Astrocyte (in vitro differentiated cells and primary cell): ENCODE results near the gene ADAMTSL2. TPM values are rescaled to one million over a fixed set of nuclear protein-coding genes. Genes with fewer than 3 reads are reported as not detected.

Source experiments
- DNase-seq: peaks from one replicate; pipeline ENCODE4 v3.0.0-alpha.2; 2010; ENCODE audit warnings: low read depth
- FAIRE-seq: peaks from 2 replicates; lab custom pipeline; 2011; peaks lifted over from hg19 to GRCh38; lab: Jason Lieb, UNC
- H2AFZ ChIP-seq: 2 replicates; pipeline ENCODE4 v1.6.0; 2012; ENCODE audit warnings: low read depth, low read length, inconsistent platforms
- H3K27ac ChIP-seq: 2 replicates; pipeline ENCODE4 v1.5.1; 2011; ENCODE audit warnings: low read depth, low read length, inconsistent platforms
- H3K27me3 ChIP-seq: 2 replicates; pipeline ENCODE4 v1.6.0; 2011; ENCODE audit warnings: low read length, inconsistent platforms; ENCODE audit not compliant: insufficient read depth
- H3K36me3 ChIP-seq: 2 replicates; pipeline ENCODE4 v1.5.1; 2011; ENCODE audit warnings: low read length, inconsistent platforms; ENCODE audit not compliant: insufficient read depth
- H3K4me1 ChIP-seq: 2 replicates; pipeline ENCODE4 v1.5.1; 2011; ENCODE audit warnings: low read length, inconsistent platforms; ENCODE audit not compliant: insufficient read depth
- H3K4me2 ChIP-seq: 2 replicates; pipeline ENCODE4 v1.6.0; 2012; ENCODE audit warnings: low read length, inconsistent platforms
- H3K4me3 ChIP-seq: 2 replicates; pipeline ENCODE4 v1.5.1; 2011; ENCODE audit warnings: low read depth, mild to moderate bottlenecking, low read length, inconsistent platforms; ENCODE audit not compliant: insufficient read depth
- H3K79me2 ChIP-seq: 2 replicates; pipeline ENCODE4 v1.6.0; 2012; ENCODE audit warnings: mild to moderate bottlenecking, low read length, inconsistent platforms; ENCODE audit not compliant: insufficient read depth
- H3K9ac ChIP-seq: 2 replicates; pipeline ENCODE4 v1.6.0; 2012; ENCODE audit warnings: mild to moderate bottlenecking, low read length, inconsistent platforms
- H3K9me3 ChIP-seq: 2 replicates; pipeline ENCODE4 v1.5.1; 2012; ENCODE audit warnings: low read depth, mild to moderate bottlenecking, low read length, inconsistent platforms; ENCODE audit not compliant: insufficient read depth
- H4K20me1 ChIP-seq: 2 replicates; pipeline ENCODE4 v1.6.0; 2012; ENCODE audit warnings: low read length, inconsistent platforms; ENCODE audit not compliant: insufficient read depth
- H3K27ac Mint-ChIP-seq: one replicate; pipeline ENCODE4 v1.8.0; 2021; ENCODE audit warnings: mild to moderate bottlenecking, mixed read lengths; ENCODE audit not compliant: unreplicated experiment
- H3K27me3 Mint-ChIP-seq: one replicate; pipeline ENCODE4 v1.8.0; 2021; ENCODE audit warnings: low read depth, mixed read lengths; ENCODE audit not compliant: unreplicated experiment
- H3K36me3 Mint-ChIP-seq: one replicate; pipeline ENCODE4 v1.8.0; 2021; ENCODE audit warnings: low read depth, mixed read lengths; ENCODE audit not compliant: unreplicated experiment
- H3K4me1 Mint-ChIP-seq: one replicate; pipeline ENCODE4 v1.8.0; 2021; ENCODE audit warnings: low read depth, mixed read lengths; ENCODE audit not compliant: unreplicated experiment
- H3K4me3 Mint-ChIP-seq: one replicate; pipeline ENCODE4 v1.8.0; 2021; ENCODE audit warnings: mild to moderate bottlenecking, moderate library complexity, mixed read lengths; ENCODE audit not compliant: unreplicated experiment
- H3K9me3 Mint-ChIP-seq: one replicate; pipeline ENCODE4 v1.8.0; 2021; ENCODE audit warnings: mild to moderate bottlenecking, mixed read lengths; ENCODE audit not compliant: unreplicated experiment
- CTCF ChIP-seq: IDR thresholded peaks from 2 replicates; pipeline ENCODE4 v1.5.1; 2011; ENCODE audit warnings: low read depth, mild to moderate bottlenecking, inconsistent platforms, low read length, moderate library complexity; ENCODE audit not compliant: insufficient read depth
- EZH2 ChIP-seq: IDR thresholded peaks from 2 replicates; pipeline ENCODE4 v1.6.1; 2012; ENCODE audit warnings: mild to moderate bottlenecking, low read length, inconsistent platforms; ENCODE audit not compliant: insufficient read depth
- total RNA-seq: library from RNA; stranded (reverse); gene quantifications from 2 replicates; pipeline ENCODE4 v1.2.1, GENCODE V29; 2021

Gene ADAMTSL2
- total RNA-seq, 1 donor from 2014 or later = 0.52 TPM

DNA sequence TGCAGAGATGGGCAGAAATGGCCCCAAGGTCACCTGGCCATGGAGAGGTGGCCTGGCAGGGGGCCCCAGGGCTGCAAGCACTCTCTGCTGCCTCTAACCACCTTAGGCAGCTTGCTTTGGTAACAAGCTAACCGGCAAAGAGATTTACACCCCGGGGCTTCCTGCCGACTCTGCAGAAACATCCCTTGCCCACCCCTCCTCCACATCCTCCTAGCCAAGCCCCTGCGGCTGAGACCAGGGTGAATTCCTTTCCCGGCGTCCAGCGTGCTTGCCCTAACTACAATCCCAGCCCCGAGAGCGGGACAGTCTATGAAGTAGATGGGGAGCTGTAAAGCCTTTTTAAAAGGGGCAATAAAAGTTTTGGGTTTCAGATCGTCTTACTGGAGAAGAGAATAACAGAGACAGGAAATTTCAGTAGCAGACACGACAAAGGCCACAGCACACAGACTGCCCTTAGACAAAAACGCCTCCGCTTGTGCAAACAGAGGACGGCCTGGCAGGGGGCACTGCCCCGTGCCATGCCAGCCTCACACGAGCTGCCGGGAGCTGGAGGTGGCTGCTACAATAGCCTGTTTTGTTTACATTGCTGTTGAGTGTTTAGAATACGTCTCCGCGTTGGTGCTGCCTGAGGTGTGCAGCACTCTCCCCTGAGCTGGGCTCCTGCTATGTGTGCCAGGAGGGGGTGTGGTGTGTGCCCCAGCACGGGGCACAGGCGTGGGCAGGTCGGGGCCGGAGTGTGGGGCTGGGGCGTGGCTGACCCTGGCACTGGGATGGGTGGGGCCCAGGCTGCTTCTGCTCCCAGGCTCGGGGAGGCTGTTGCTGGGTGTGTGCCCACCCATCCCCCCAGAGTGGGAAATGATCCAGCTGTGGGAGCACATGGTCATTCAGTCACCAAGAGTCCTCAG, 25.1 kb upstream of the ADAMTSL2 start:
- Mint-ChIP-seq H3K4me3 (no peak overlapping the region), H3K36me3 (no peaks in the 10 kb centered on the region), H3K27ac (no peak overlapping the region), H3K9me3 (no peaks in the 10 kb centered on the region), H3K27me3 (peaks cover 6% of the 10 kb centered on the region), H3K4me1 (peaks cover 14% of the 10 kb centered on the region)
- Histone ChIP-seq H3K27ac (no peak overlapping the region), H2AFZ (peak overlapping the region; percentile 35), H3K79me2 (no peaks in the 10 kb centered on the region), H3K9me3 (no peaks in the 10 kb centered on the region), H3K4me1 (peaks cover 25% of the 10 kb centered on the region), H3K4me2 (peak overlapping the region; percentile 76), H3K4me3 (no peak overlapping the region), H3K36me3 (no peaks in the 10 kb centered on the region), H3K27me3 (peaks cover 4% of the 10 kb centered on the region), H3K9ac (no peak overlapping the region), H4K20me1 (no peaks in the 10 kb centered on the region)
- FAIRE-seq = no peak
- TF ChIP-seq EZH2 = no peak
- no peak for DNase-seq

- H3K4me3 Mint-ChIP-seq = no peak overlapping the region
- TF ChIP-seq CTCF (no peak), EZH2 (no peak)
- H3K27me3 Mint-ChIP-seq = peaks cover 11% of the 10 kb centered on the region
- H4K20me1 ChIP-seq = no peaks in the 10 kb centered on the region
- H3K9ac ChIP-seq = no peak overlapping the region
- no peak overlapping the region for H3K27ac ChIP-seq
- no peak overlapping the region for H3K27ac Mint-ChIP-seq
- peaks cover 14% of the 10 kb centered on the region for H3K4me1 Mint-ChIP-seq
- no peaks in the 10 kb centered on the region for H3K36me3 Mint-ChIP-seq
- no peak overlapping the region for H2AFZ ChIP-seq
- H3K79me2 ChIP-seq = no peaks in the 10 kb centered on the region
- no peaks in the 10 kb centered on the region for H3K9me3 ChIP-seq
- no peaks in the 10 kb centered on the region for H3K36me3 ChIP-seq
- no peaks in the 10 kb centered on the region for H3K9me3 Mint-ChIP-seq
- FAIRE-seq (no peak), DNase-seq (no peak)
- no peak overlapping the region for H3K4me2 ChIP-seq
- peaks cover 22% of the 10 kb centered on the region for H3K4me1 ChIP-seq
- H3K4me3 ChIP-seq = no peak overlapping the region
- peaks cover 4% of the 10 kb centered on the region for H3K27me3 ChIP-seq
Observed at GRCh38 chr9:133510926-133511505, 23.5 kb upstream of the ADAMTSL2 start.

DNA sequence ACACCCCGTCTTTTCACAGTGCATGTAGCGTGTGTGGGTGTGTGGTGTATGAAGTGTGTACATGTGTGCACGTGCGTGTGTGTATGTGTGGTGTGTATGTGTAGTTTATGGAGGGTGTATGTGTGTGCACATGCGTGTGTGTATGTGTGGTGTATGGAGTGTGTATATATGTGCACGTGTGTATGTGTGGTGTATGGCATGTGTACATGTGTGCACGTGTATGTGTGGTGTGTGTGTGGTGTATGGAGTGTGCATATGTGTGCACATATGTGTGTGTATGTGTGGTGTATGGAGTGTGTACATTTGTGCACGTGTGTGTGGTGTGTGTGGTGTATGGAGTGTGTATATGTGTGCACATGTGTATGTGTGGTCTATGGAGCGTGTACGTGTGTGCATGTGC, 22.9 kb upstream of the ADAMTSL2 start:
- Mint-ChIP-seq H3K4me1 (peaks cover 11% of the 10 kb centered on the region), H3K9me3 (no peaks in the 10 kb centered on the region), H3K36me3 (no peaks in the 10 kb centered on the region), H3K27me3 (peaks cover 14% of the 10 kb centered on the region), H3K4me3 (no peak overlapping the region), H3K27ac (no peak overlapping the region)
- H3K79me2 ChIP-seq = no peaks in the 10 kb centered on the region
- H3K9ac ChIP-seq = no peak overlapping the region
- DNase-seq = no peak
- FAIRE-seq = no peak
- H3K4me3 ChIP-seq = no peak overlapping the region
- no peak for TF ChIP-seq CTCF
- no peak for TF ChIP-seq EZH2
- no peak overlapping the region for H3K27ac ChIP-seq
- H3K4me1 ChIP-seq = peaks cover 17% of the 10 kb centered on the region
- no peaks in the 10 kb centered on the region for H3K36me3 ChIP-seq
- H4K20me1 ChIP-seq = no peaks in the 10 kb centered on the region
- no peak overlapping the region for H3K4me2 ChIP-seq
- peaks cover 4% of the 10 kb centered on the region for H3K27me3 ChIP-seq
- no peak overlapping the region for H2AFZ ChIP-seq
- no peaks in the 10 kb centered on the region for H3K9me3 ChIP-seq
